Liver (tissue), 3 donors: ENCODE results near the gene LRRK1.

Experiments
- GABPA ChIP-seq, 2 donors: IDR thresholded peaks in 1 of 2; conservative IDR thresholded peaks in 1 of 2; 2 replicates each; pipeline ENCODE4 v1.6.1; 2016; ENCODE audit warnings: antibody characterized with exemption in 2 of 2, mild to moderate bottlenecking in 1 of 2, moderate library complexity in 1 of 2
- JUND ChIP-seq, 2 donors: IDR thresholded peaks; 2 replicates each; pipeline ENCODE4 v1.6.1; 2016; ENCODE audit warnings: antibody characterized with exemption in 2 of 2
- SP1 ChIP-seq: IDR thresholded peaks from 2 replicates; pipeline ENCODE4 v1.6.1; 2018; ENCODE audit warnings: antibody characterized with exemption, mild to moderate bottlenecking
- TAF1 ChIP-seq: conservative IDR thresholded peaks from 2 replicates; pipeline ENCODE4 v1.6.1; 2016; ENCODE audit warnings: antibody characterized with exemption, mild to moderate bottlenecking
- TF ChIP-seq, protein P1 (sequence below): fragments of 150-350 bp; IDR thresholded peaks from 2 replicates; pipeline ENCODE4 v1.5.1; 2017; ENCODE audit warnings: improper control_type of control experiment, low read depth, low read length; ENCODE audit not compliant: missing input control
- TF ChIP-seq, protein P2 (sequence below): IDR thresholded peaks from 2 replicates; pipeline ENCODE4 v1.6.1; 2016; ENCODE audit warnings: antibody characterized with exemption
- donor health status: healthy.
- donor health status: healthy.

DNA sequence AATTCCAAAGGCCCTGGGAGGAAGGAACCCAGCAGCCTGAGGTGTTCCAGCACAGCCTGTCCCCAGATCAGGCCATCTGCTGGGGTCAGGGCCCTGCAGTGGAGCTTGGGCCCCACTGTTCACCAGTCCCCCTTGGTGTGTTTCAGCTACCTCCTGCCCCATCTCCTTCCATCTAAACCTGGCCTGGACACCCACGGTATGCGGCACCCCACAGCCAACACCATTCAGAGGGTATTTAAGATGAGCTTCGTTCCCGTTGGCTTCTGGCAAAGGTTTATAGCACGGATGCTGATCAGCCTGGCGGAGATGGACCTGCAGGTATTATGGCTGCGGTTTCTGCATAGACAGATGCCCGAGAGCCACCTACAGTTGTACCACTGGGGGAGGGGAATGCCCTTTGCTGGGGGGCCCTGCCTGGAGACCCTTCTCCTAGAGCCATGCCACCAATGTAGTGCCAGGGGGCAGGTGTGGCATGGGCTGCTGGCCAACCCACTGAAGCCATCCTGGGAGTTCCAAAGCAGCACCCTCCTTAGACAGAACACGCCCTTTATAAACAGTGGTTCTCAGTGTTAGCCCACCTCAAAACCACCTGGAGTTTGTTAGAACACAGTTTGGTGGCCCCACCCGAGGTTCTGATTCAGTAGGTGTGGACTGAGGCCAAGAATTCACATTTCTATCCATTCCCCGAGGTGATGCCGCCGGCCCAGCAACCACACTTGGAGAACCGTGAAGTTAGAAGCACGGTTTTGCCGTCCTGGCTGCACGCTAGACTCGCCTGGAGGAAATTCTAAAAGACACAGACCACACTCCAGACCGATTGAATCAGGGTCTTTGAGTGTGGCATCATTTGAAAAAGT is 126.9 kb downstream of the LRRK1 start:
- TF ChIP-seq, protein P1, sequence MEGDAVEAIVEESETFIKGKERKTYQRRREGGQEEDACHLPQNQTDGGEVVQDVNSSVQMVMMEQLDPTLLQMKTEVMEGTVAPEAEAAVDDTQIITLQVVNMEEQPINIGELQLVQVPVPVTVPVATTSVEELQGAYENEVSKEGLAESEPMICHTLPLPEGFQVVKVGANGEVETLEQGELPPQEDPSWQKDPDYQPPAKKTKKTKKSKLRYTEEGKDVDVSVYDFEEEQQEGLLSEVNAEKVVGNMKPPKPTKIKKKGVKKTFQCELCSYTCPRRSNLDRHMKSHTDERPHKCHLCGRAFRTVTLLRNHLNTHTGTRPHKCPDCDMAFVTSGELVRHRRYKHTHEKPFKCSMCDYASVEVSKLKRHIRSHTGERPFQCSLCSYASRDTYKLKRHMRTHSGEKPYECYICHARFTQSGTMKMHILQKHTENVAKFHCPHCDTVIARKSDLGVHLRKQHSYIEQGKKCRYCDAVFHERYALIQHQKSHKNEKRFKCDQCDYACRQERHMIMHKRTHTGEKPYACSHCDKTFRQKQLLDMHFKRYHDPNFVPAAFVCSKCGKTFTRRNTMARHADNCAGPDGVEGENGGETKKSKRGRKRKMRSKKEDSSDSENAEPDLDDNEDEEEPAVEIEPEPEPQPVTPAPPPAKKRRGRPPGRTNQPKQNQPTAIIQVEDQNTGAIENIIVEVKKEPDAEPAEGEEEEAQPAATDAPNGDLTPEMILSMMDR, result no peak
- TF ChIP-seq, protein P2, sequence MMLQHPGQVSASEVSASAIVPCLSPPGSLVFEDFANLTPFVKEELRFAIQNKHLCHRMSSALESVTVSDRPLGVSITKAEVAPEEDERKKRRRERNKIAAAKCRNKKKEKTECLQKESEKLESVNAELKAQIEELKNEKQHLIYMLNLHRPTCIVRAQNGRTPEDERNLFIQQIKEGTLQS, result no peak
- TF ChIP-seq SP1, result no peak
- TF ChIP-seq TAF1, result no peak
- TF ChIP-seq GABPA (IDR thresholded peaks at IDR 0.05 in 1 of 2, conservative IDR thresholded peaks at IDR 0.05 in 1 of 2), result no peak
- no peak for TF ChIP-seq JUND (IDR thresholded peaks at IDR 0.05)
